OCI-LY1 (cell line): ENCODE results near the gene SUSD6.

Source experiments
- H2AFZ ChIP-seq: fragments of 200-600 bp; sonication (generic), shearing (Covaris generic); 2 replicates; pipeline ENCODE4 v1.6.0; 2014; ENCODE audit warnings: antibody characterized with exemption, mild to moderate bottlenecking, low read length
- H3F3A ChIP-seq: fragments of 200-600 bp; sonication (generic), shearing (Covaris generic); 2 replicates; pipeline ENCODE4 v1.6.0; 2014; ENCODE audit warnings: mild to moderate bottlenecking, antibody characterized with exemption, low read length, moderate library complexity; ENCODE audit not compliant: insufficient read depth
- H3K27ac ChIP-seq: fragments of 200-600 bp; sonication (generic); 2 replicates; pipeline ENCODE4 v1.5.1; 2014; ENCODE audit warnings: low read length, mixed run types, mild to moderate bottlenecking, low read depth; ENCODE audit not compliant: poor library complexity, severe bottlenecking
- H3K27me3 ChIP-seq: fragments of 200-600 bp; sonication (generic); 2 replicates; pipeline ENCODE4 v1.6.0; 2014; ENCODE audit warnings: antibody characterized with exemption, mild to moderate bottlenecking, low read length, moderate library complexity; ENCODE audit not compliant: insufficient read depth
- H3K36me3 ChIP-seq: fragments of 200-600 bp; sonication (generic); 2 replicates; pipeline ENCODE4 v1.6.1; 2014; ENCODE audit warnings: mild to moderate bottlenecking, antibody characterized with exemption, low read length, moderate library complexity, mixed read lengths; ENCODE audit not compliant: insufficient read depth
- H3K4me1 ChIP-seq: fragments of 200-600 bp; sonication (generic); 2 replicates; pipeline ENCODE4 v1.5.1; 2014; ENCODE audit warnings: mild to moderate bottlenecking, low read length, moderate library complexity; ENCODE audit not compliant: insufficient read depth, severe bottlenecking
- H3K4me2 ChIP-seq: fragments of 200-600 bp; sonication (generic), shearing (Covaris generic); 2 replicates; pipeline ENCODE4 v1.6.1; 2014; ENCODE audit warnings: low read length
- H3K4me3 ChIP-seq: fragments of 200-600 bp; sonication (generic); 2 replicates; pipeline ENCODE4 v1.5.1; 2014; ENCODE audit warnings: low read length, low read depth, mild to moderate bottlenecking, mixed read lengths; ENCODE audit not compliant: poor library complexity, severe bottlenecking
- H3K79me2 ChIP-seq: fragments of 200-600 bp; shearing (Covaris generic); 2 replicates; pipeline ENCODE4 v1.6.1; 2016; ENCODE audit warnings: mixed run types, low read length, mixed read lengths; ENCODE audit not compliant: insufficient read depth
- H3K9ac ChIP-seq: fragments of 200-600 bp; sonication (generic), shearing (Covaris generic); 2 replicates; pipeline ENCODE4 v1.6.1; 2014; ENCODE audit warnings: mild to moderate bottlenecking, low read length, mixed read lengths
- H3K9me2 ChIP-seq: fragments of 200-600 bp; sonication (generic), shearing (Covaris generic); 2 replicates; pipeline ENCODE4 v1.6.1; 2014; ENCODE audit warnings: low read depth, mild to moderate bottlenecking, low read length, mixed read lengths
- H3K9me3 ChIP-seq: fragments of 200-600 bp; shearing (Covaris generic); 2 replicates; pipeline ENCODE4 v1.6.1; 2014; ENCODE audit warnings: low read length, mixed read lengths
- H4K20me1 ChIP-seq: fragments of 200-600 bp; sonication (generic), shearing (Covaris generic); 2 replicates; pipeline ENCODE4 v1.6.0; 2016; ENCODE audit warnings: mild to moderate bottlenecking, low read length; ENCODE audit not compliant: insufficient read depth
- CTCF ChIP-seq: fragments of 200-600 bp; sonication (generic), shearing (Covaris generic); IDR thresholded peaks from 2 replicates; pipeline ENCODE4 v1.5.1; 2017; ENCODE audit warnings: mild to moderate bottlenecking, antibody characterized with exemption, low read length, moderate library complexity, mixed read lengths
- EZH2 ChIP-seq: fragments of 200-600 bp; sonication (generic), shearing (Covaris generic); IDR thresholded peaks from 2 replicates; pipeline ENCODE4 v1.8.0; 2017; ENCODE audit warnings: borderline replicate concordance, mixed run types, mild to moderate bottlenecking, antibody characterized with exemption, low read length, moderate library complexity, mixed read lengths

The SUSD6 gene

GRCh38 chr14:69753860-69754259, 142.5 kb downstream of the SUSD6 start:
- Histone ChIP-seq H3K36me3 (no peaks in the 10 kb centered on the region), H3K4me2 (no peak overlapping the region), H3F3A (no peaks in the 10 kb centered on the region), H4K20me1 (no peaks in the 10 kb centered on the region), H3K9ac (no peak overlapping the region), H3K27me3 (no peaks in the 10 kb centered on the region), H3K27ac (no peak overlapping the region), H2AFZ (no peak overlapping the region), H3K9me2 (no peaks in the 10 kb centered on the region), H3K9me3 (no peaks in the 10 kb centered on the region), H3K4me1 (peaks cover 6% of the 10 kb centered on the region), H3K79me2 (no peaks in the 10 kb centered on the region), H3K4me3 (no peak overlapping the region)
- TF ChIP-seq EZH2 (no peak), CTCF (no peak)

- Histone ChIP-seq H2AFZ (no peak overlapping the region), H3K79me2 (no peaks in the 10 kb centered on the region), H3K9me3 (no peaks in the 10 kb centered on the region), H3K4me2 (no peak overlapping the region), H3K27me3 (no peaks in the 10 kb centered on the region), H3K36me3 (no peaks in the 10 kb centered on the region), H3F3A (no peaks in the 10 kb centered on the region), H3K4me1 (peaks cover 6% of the 10 kb centered on the region), H3K9me2 (no peaks in the 10 kb centered on the region), H3K4me3 (no peak overlapping the region), H4K20me1 (no peaks in the 10 kb centered on the region), H3K27ac (no peak overlapping the region), H3K9ac (no peak overlapping the region)
- TF ChIP-seq CTCF: no peak
- TF ChIP-seq EZH2: no peak
These were observed 143.1 kb downstream of the SUSD6 start for GRCh38 chr14:69754487-69754886.

- H3K4me1 ChIP-seq: peaks cover 6% of the 10 kb centered on the region
- H3K9ac ChIP-seq: no peak overlapping the region
- H3K27me3 ChIP-seq: no peaks in the 10 kb centered on the region
- no peaks in the 10 kb centered on the region for H3K9me2 ChIP-seq
- no peak overlapping the region for H3K4me3 ChIP-seq
- no peaks in the 10 kb centered on the region for H3K9me3 ChIP-seq
- H3F3A ChIP-seq: no peaks in the 10 kb centered on the region
- no peak for TF ChIP-seq EZH2
- no peak for TF ChIP-seq CTCF
- no peaks in the 10 kb centered on the region for H4K20me1 ChIP-seq
- no peak overlapping the region for H3K27ac ChIP-seq
- H3K36me3 ChIP-seq: no peaks in the 10 kb centered on the region
- H3K79me2 ChIP-seq: no peaks in the 10 kb centered on the region
- H3K4me2 ChIP-seq: no peak overlapping the region
- no peak overlapping the region for H2AFZ ChIP-seq
These were observed 143.9 kb downstream of the SUSD6 start for GRCh38 chr14:69755296-69755695.
